ENCODE data around the gene FBLL1. TPM values are rescaled to one million over a fixed set of nuclear protein-coding genes. Genes with fewer than 3 reads are reported as not detected.

Gene FBLL1
- total and polyA plus RNA-seq, 2 donors from 2014 or later: 0.47 TPM; not detected in 1

GRCh38 chr5:168525856-168526255 lies 3.2 kb upstream of the FBLL1 start:
- no peak for DNase-seq
- FAIRE-seq: no peak
- intact Hi-C loops (cut with DNase I): no loop called here

GRCh38 chr5:168527756-168528295 lies 1.3 kb upstream of the FBLL1 start:
- no peaks in the 10 kb centered on the region for H3K36me3 ChIP-seq (ENCODE audit: control insufficient read depth in 2 of 3, insufficient read depth in 3 of 3, low read length in 3 of 3)
- H3K27me3 ChIP-seq (ENCODE audit: control insufficient read depth, insufficient read depth, low read length): peaks cover 8% of the 10 kb centered on the region
- no peak overlapping the region for H3K9ac ChIP-seq (ENCODE audit: low read length in 3 of 3)
- FAIRE-seq: no peak
- H3K4me1 ChIP-seq (ENCODE audit: control insufficient read depth in 2 of 3, insufficient read depth in 2 of 3, low read depth in 1 of 3, low read length in 3 of 3): peaks cover 0 to 5% (median 0%) of the 10 kb centered on the region in 3 donors
- no peak for DNase-seq
- no peak overlapping the region for H3K4me3 ChIP-seq (ENCODE audit: low read length in 3 of 3)
- TF ChIP-seq, protein P1, sequence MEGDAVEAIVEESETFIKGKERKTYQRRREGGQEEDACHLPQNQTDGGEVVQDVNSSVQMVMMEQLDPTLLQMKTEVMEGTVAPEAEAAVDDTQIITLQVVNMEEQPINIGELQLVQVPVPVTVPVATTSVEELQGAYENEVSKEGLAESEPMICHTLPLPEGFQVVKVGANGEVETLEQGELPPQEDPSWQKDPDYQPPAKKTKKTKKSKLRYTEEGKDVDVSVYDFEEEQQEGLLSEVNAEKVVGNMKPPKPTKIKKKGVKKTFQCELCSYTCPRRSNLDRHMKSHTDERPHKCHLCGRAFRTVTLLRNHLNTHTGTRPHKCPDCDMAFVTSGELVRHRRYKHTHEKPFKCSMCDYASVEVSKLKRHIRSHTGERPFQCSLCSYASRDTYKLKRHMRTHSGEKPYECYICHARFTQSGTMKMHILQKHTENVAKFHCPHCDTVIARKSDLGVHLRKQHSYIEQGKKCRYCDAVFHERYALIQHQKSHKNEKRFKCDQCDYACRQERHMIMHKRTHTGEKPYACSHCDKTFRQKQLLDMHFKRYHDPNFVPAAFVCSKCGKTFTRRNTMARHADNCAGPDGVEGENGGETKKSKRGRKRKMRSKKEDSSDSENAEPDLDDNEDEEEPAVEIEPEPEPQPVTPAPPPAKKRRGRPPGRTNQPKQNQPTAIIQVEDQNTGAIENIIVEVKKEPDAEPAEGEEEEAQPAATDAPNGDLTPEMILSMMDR (IDR thresholded peaks at IDR 0.05; ENCODE audit: borderline replicate concordance, extremely low read depth, insufficient read depth): no peak
- no peak overlapping the region for H3K27ac ChIP-seq (ENCODE audit: low read depth in 2 of 2, low read length in 2 of 2)
- intact Hi-C loops (cut with DNase I): no loop called here
- H3K9me3 ChIP-seq (ENCODE audit: control insufficient read depth in 2 of 3, insufficient read depth in 1 of 3, low read length in 3 of 3): no peaks in the 10 kb centered on the region

More at GRCh38 chr5:168525856-168526255, 3.2 kb upstream of the FBLL1 start:
- Histone ChIP-seq H3K27ac (ENCODE audit: low read depth in 2 of 2, low read length in 2 of 2) (no peak overlapping the region), H3K27me3 (ENCODE audit: control insufficient read depth, insufficient read depth, low read length) (peaks cover 8% of the 10 kb centered on the region), H3K4me1 (ENCODE audit: control insufficient read depth in 2 of 3, insufficient read depth in 2 of 3, low read depth in 1 of 3, low read length in 3 of 3) (peaks cover 0 to 5% (median 0%) of the 10 kb centered on the region in 3 donors), H3K36me3 (ENCODE audit: control insufficient read depth in 2 of 3, insufficient read depth in 3 of 3, low read length in 3 of 3) (peaks cover 0 to 2% (median 0%) of the 10 kb centered on the region in 3 donors), H3K4me3 (ENCODE audit: low read length in 3 of 3) (no peak overlapping the region), H3K9ac (ENCODE audit: low read length in 3 of 3) (no peak overlapping the region), H3K9me3 (ENCODE audit: control insufficient read depth in 2 of 3, insufficient read depth in 1 of 3, low read length in 3 of 3) (no peaks in the 10 kb centered on the region)
- TF ChIP-seq, protein P1 (IDR thresholded peaks at IDR 0.05; ENCODE audit: borderline replicate concordance, extremely low read depth, insufficient read depth): no peak

- peak overlapping the region in 2 of 3 donors; percentile 36 to 37 for H3K4me3 ChIP-seq (ENCODE audit: low read length in 3 of 3)
- DNase-seq (peak in 4 of 5 donors; percentile 16 to 50 (median 31)), FAIRE-seq (no peak)
- H3K4me1 ChIP-seq (ENCODE audit: control insufficient read depth in 2 of 3, insufficient read depth in 2 of 3, low read depth in 1 of 3, low read length in 3 of 3): peaks cover 0 to 5% (median 0%) of the 10 kb centered on the region in 3 donors
- TF ChIP-seq, protein P1 (IDR thresholded peaks at IDR 0.05; ENCODE audit: borderline replicate concordance, extremely low read depth, insufficient read depth): no peak
- no peaks in the 10 kb centered on the region for H3K36me3 ChIP-seq (ENCODE audit: control insufficient read depth in 2 of 3, insufficient read depth in 3 of 3, low read length in 3 of 3)
- intact Hi-C loops (cut with DNase I): no loop called here
- peaks cover 8% of the 10 kb centered on the region for H3K27me3 ChIP-seq (ENCODE audit: control insufficient read depth, insufficient read depth, low read length)
- H3K9me3 ChIP-seq (ENCODE audit: control insufficient read depth in 2 of 3, insufficient read depth in 1 of 3, low read length in 3 of 3): no peaks in the 10 kb centered on the region
- H3K27ac ChIP-seq (ENCODE audit: low read depth in 2 of 2, low read length in 2 of 2): no peak overlapping the region
- H3K9ac ChIP-seq (ENCODE audit: low read length in 3 of 3): no peak overlapping the region
Observed at GRCh38 chr5:168529374-168530234, 499 bp downstream of the FBLL1 start.

Measured in kidney (tissue), 14 donors.